Lung (tissue), 12 donors: ENCODE data around the gene UBE2G2. TPM values are rescaled to one million over a fixed set of nuclear protein-coding genes. Genes with fewer than 3 reads are reported as not detected.
A peak's percentile ranks its signal among the peaks of the same experiment; 100 is the strongest.

Experiments used
- ATAC-seq: fragments of 200-7000 bp; cut with Tn5 transposase; one replicate; pipeline ENCODE4 v1.9.1; 2020; ENCODE audit warnings: moderate number of reproducible peaks; ENCODE audit not compliant: insufficient read depth, low FRiP score
- DNase-seq, 3 donors: peaks; one replicate each; pipeline ENCODE4 v3.0.0-alpha.2; 2013 to 2017
- H3K27ac ChIP-seq, 2 donors: one replicate each; pipeline ENCODE4 v1.5.1; 2013; ENCODE audit warnings: mild to moderate bottlenecking in 2 of 2, moderate library complexity in 2 of 2, control low read depth in 1 of 2, inconsistent platforms in 1 of 2, low read depth in 1 of 2, low read length in 1 of 2
- H3K27me3 ChIP-seq, 3 donors: one replicate each; pipeline ENCODE4 v1.5.1; 2013; ENCODE audit warnings: low read length in 2 of 3; ENCODE audit not compliant: control insufficient read depth in 3 of 3, insufficient read depth in 3 of 3
- H3K36me3 ChIP-seq, 4 donors: one replicate each; pipeline ENCODE4 v1.5.1; 2013; ENCODE audit warnings: low read length in 4 of 4, mild to moderate bottlenecking in 1 of 4, moderate library complexity in 1 of 4; ENCODE audit not compliant: control insufficient read depth in 4 of 4, insufficient read depth in 4 of 4
- H3K4me1 ChIP-seq, 5 donors: one replicate each; pipeline ENCODE4 v1.5.1; 2013; ENCODE audit warnings: low read length in 5 of 5, mild to moderate bottlenecking in 2 of 5, moderate library complexity in 1 of 5; ENCODE audit not compliant: control insufficient read depth in 5 of 5, insufficient read depth in 5 of 5
- H3K4me3 ChIP-seq: one replicate; pipeline ENCODE4 v1.5.1; 2013; ENCODE audit warnings: mild to moderate bottlenecking, control low read depth, moderate library complexity
- H3K9ac ChIP-seq, 2 donors: one replicate each; pipeline ENCODE4 v1.5.1; 2013; ENCODE audit warnings: low read length in 2 of 2, control low read depth in 1 of 2; ENCODE audit not compliant: insufficient read depth in 1 of 2
- H3K9me3 ChIP-seq, 4 donors: one replicate each; pipeline ENCODE4 v1.5.1; 2013; ENCODE audit warnings: low read length in 3 of 4, mild to moderate bottlenecking in 1 of 4, moderate library complexity in 1 of 4; ENCODE audit not compliant: control insufficient read depth in 4 of 4, insufficient read depth in 3 of 4
- CTCF ChIP-seq: IDR thresholded peaks from 2 replicates; pipeline ENCODE4 v1.5.1; 2012; ENCODE audit warnings: mild to moderate bottlenecking; ENCODE audit errors: control extremely low read depth, extremely low read depth
- WGBS, 2 donors: extraction: QIAGEN DNeasy Blood & Tissue Kit; methylation state at CpG; one replicate each; pipeline ENCODE4 v1.1.7; 2013; 5-methylcytosine and 5-hydroxymethylcytosine counted together
- polyA plus RNA-seq, 2 donors: library from polyadenylated mRNA; stranded (reverse); fragments of 200-250 nt; gene quantifications; one replicate each; pipeline ENCODE4 v1.2.1, GENCODE V29; 2013
- total RNA-seq, 2 donors: library from RNA; depleted of rRNA in 1 of 2; stranded (reverse); fragments of >200 nt in 1 of 2; gene quantifications; one replicate each; pipeline ENCODE4 v1.2.1, GENCODE V29; 2014 to 2021
- donor health status: control.
- donor health status: control.
- donor health status: Bipolar disorder and iron deficiency.
- donor health status: healthy.
- donor health status: DM: yes; HTN: yes; CAD: no.

UBE2G2 gene
- total and polyA plus RNA-seq, 4 donors: 35.6 to 93.2 (median 67.5) TPM

GRCh38 chr21:44749759-44750674 lies 51.6 kb downstream of the UBE2G2 start:
- H3K36me3 ChIP-seq: no peaks in the 10 kb centered on the region
- 84 to 92% methylated on average over 43 to 47 of the region's 47 CpGs for WGBS, 2 donors
- peaks cover 0 to 4% (median 0%) of the 10 kb centered on the region in 3 donors for H3K27me3 ChIP-seq
- ATAC-seq: no peak
- H3K4me3 ChIP-seq: no peak overlapping the region
- H3K4me1 ChIP-seq: peaks cover 0 to 6% (median 0%) of the 10 kb centered on the region in 5 donors
- peaks cover 0 to under 1% (median 0%) of the 10 kb centered on the region in 4 donors for H3K9me3 ChIP-seq
- no peak overlapping the region for H3K27ac ChIP-seq
- no peak for DNase-seq
- no peak for TF ChIP-seq CTCF
- H3K9ac ChIP-seq: no peak overlapping the region

DNA sequence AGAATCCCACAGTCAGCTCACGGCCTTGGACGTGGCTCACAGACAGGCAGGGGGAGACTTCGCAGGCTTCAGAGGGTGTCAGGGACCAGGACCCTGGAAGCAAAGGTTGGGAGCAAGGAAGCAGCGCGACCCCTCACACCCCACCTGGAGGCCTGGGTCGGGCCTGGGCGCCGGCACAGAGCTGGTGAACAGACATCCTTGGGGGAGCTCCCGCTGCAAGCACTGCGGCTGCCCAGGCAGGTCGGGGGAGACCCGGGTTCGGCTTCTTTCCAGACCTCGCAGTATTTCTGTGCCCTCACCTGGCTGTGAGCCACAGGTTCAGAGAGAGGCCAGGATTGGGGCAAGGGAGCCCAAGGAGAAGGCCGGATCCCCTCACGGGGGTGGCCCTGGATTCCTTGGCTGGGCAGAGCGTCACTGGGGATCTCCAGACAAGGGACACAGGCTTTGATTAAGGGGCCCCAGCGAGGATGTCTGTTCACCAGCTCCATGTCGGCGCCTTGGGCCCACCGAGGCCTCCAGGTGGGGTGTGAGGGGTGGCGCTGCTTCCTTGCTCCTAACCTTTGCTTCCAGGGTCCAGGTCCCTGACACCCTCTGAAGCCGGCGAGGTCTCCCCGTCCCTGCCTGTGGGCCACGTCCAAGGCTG lies 52.4 kb downstream of the UBE2G2 start:
- 73 to 78% methylated on average over 26 of the region's 26 CpGs for WGBS, 2 donors
- H3K4me3 ChIP-seq: no peak overlapping the region
- no peaks in the 10 kb centered on the region for H3K9me3 ChIP-seq
- no peak for ATAC-seq
- no peak for TF ChIP-seq CTCF
- no peak overlapping the region for H3K27ac ChIP-seq
- H3K27me3 ChIP-seq: peaks cover 0 to 4% (median 0%) of the 10 kb centered on the region in 3 donors
- H3K4me1 ChIP-seq: peaks cover 0 to 6% (median 0%) of the 10 kb centered on the region in 5 donors
- H3K9ac ChIP-seq: peak overlapping the region in 1 of 2 donors; percentile 37
- no peaks in the 10 kb centered on the region for H3K36me3 ChIP-seq
- no peak for DNase-seq

DNA sequence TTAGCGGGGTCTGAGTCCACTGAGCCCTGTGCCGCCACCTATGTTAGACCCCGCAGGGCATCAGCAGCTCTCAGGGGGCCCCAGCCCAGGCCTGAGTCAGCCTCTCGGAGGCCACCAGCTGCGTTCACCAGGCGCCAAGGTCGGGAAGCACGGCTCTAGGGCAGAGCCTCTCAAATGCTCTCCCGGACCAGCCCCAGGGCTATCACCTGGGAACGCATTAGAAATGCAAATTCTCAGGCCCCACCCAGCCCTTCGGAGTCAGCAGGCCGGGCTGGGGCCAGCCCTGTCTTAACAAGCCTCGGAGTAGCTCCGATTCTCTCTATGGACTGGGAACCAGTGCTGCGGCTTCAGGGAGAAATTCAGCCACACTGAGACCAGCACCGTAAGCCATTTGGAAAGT lies 53.0 kb downstream of the UBE2G2 start:
- H3K9me3 ChIP-seq: no peaks in the 10 kb centered on the region
- no peaks in the 10 kb centered on the region for H3K36me3 ChIP-seq
- TF ChIP-seq CTCF: no peak
- H3K27me3 ChIP-seq: peaks cover 0 to 4% (median 0%) of the 10 kb centered on the region in 3 donors
- no peak for DNase-seq
- H3K4me3 ChIP-seq: no peak overlapping the region
- H3K9ac ChIP-seq: peak overlapping the region in 1 of 2 donors; percentile 37
- ATAC-seq: no peak
- 57 to 69% methylated on average over 16 of the region's 16 CpGs for WGBS, 2 donors
- H3K27ac ChIP-seq: no peak overlapping the region
- peaks cover 0 to 6% (median 0%) of the 10 kb centered on the region in 5 donors for H3K4me1 ChIP-seq
